PC-9 (cell line): ENCODE measurements around the gene KLHL26. TPM values are rescaled to one million over a fixed set of nuclear protein-coding genes. Genes with fewer than 3 reads are reported as not detected.
"Not testable (repeated sequence)": the region's sequence is repeated elsewhere in the genome, so short reads cannot be mapped to it uniquely, and the experiment has no call there.

Source experiments
- BruUV-seq: library from RNA; stranded (reverse); fragments of 400-500 nt; replicated peaks from 2 replicates; lab custom pipeline; 2021; lab: Mats Ljungman, UMichigan
- CTCF ChIA-PET: fragments of 300-600 bp; sonication (Branson Sonifier 250); formaldehyde crosslinking; loops from one replicate; lab custom pipeline; 2022; ENCODE audit warnings: antibody characterized with exemption; lab: Charles Lee
- POLR2A ChIA-PET: fragments of 300-600 bp; sonication (Branson Sonifier 250); formaldehyde crosslinking; loops from one replicate; lab custom pipeline; 2022; ENCODE audit warnings: antibody characterized with exemption; ENCODE audit not compliant: unreplicated experiment; lab: Charles Lee
- DNase-seq, 2 experiments: peaks; one replicate each; pipeline versions ENCODE4 v3.0.0 to v3.0.0-alpha.2; 2015 to 2022; ENCODE audit warnings: mixed read lengths in 1 of 2
- H2AFZ ChIP-seq: fragments of 200-600 bp; sonication (generic); 2 replicates; pipeline ENCODE4 v1.8.1; 2017; ENCODE audit warnings: antibody characterized with exemption
- H3F3A ChIP-seq: fragments of 200-600 bp; sonication (generic); 2 replicates; pipeline ENCODE4 v1.8.1; 2017; ENCODE audit warnings: antibody characterized with exemption, mild to moderate bottlenecking, low read depth; ENCODE audit not compliant: insufficient read depth
- H3K27ac ChIP-seq: fragments of 200-600 bp; sonication (generic); 2 replicates; pipeline ENCODE4 v1.6.1; 2016; ENCODE audit warnings: mixed run types
- H3K27me3 ChIP-seq: fragments of 200-600 bp; sonication (generic); 2 replicates; pipeline ENCODE4 v1.6.1; 2016; ENCODE audit warnings: low read depth, mixed run types; ENCODE audit not compliant: insufficient read depth
- H3K36me3 ChIP-seq: fragments of 200-600 bp; sonication (generic); 2 replicates; pipeline ENCODE4 v1.6.1; 2016; ENCODE audit warnings: low read depth, mixed run types
- H3K4me1 ChIP-seq: fragments of 200-600 bp; sonication (generic); replicated peaks from 2 replicates; pipeline ENCODE4 v1.6.1; 2016; ENCODE audit warnings: mixed run types; ENCODE audit not compliant: insufficient read depth
- H3K4me2 ChIP-seq: fragments of 200-600 bp; sonication (generic); 2 replicates; pipeline ENCODE4 v1.6.1; 2017; ENCODE audit warnings: mixed run types
- H3K4me3 ChIP-seq: fragments of 200-600 bp; sonication (generic); 2 replicates; pipeline ENCODE4 v1.6.1; 2016; ENCODE audit warnings: mixed run types
- H3K79me2 ChIP-seq: fragments of 200-600 bp; sonication (generic); 2 replicates; pipeline ENCODE4 v1.6.1; 2017; ENCODE audit warnings: low read depth, mixed run types
- H3K9me2 ChIP-seq: fragments of 200-600 bp; sonication (generic); 2 replicates; pipeline ENCODE4 v1.8.1; 2017; ENCODE audit warnings: mild to moderate bottlenecking; ENCODE audit not compliant: insufficient read depth
- H3K9me3 ChIP-seq: fragments of 200-600 bp; sonication (generic); 2 replicates; pipeline ENCODE4 v1.8.1; 2016; ENCODE audit warnings: low read depth; ENCODE audit not compliant: insufficient read depth
- H4K20me1 ChIP-seq: fragments of 200-600 bp; sonication (generic); 2 replicates; pipeline ENCODE4 v1.8.1; 2017; ENCODE audit not compliant: insufficient read depth
- EZH2 ChIP-seq: fragments of 200-600 bp; sonication (generic); IDR thresholded peaks from 2 replicates; pipeline ENCODE4 v1.8.0; 2017; ENCODE audit warnings: antibody characterized with exemption, low read depth
- intact Hi-C: fragments of 100-400 bp; cut with micrococcal nuclease; formaldehyde crosslinking; loops from one replicate; pipeline ENCODE4 v1.10.0; 2022; ENCODE audit not compliant: unreplicated experiment
- total RNA-seq: library from RNA; stranded (reverse); gene quantifications from 2 replicates; pipeline ENCODE4 v1.2.3, GENCODE V29; 2021
- TF ChIP-seq, protein P1 (sequence below): fragments of 200-600 bp; sonication (generic); conservative IDR thresholded peaks from 2 replicates; pipeline ENCODE4 v1.6.1; 2017; ENCODE audit warnings: mixed run types, antibody characterized with exemption, mild to moderate bottlenecking, moderate library complexity

KLHL26 gene
- total RNA-seq, 1 experiment from 2014 or later = 11.8 TPM

- Histone ChIP-seq H3F3A (peaks cover 33% of the 10 kb centered on the region; the same call in 1 of the 2 replicates), H3K4me2 (no peak overlapping the region), H3K27ac (no peak overlapping the region), H3K4me1 (peaks cover 7% of the 10 kb centered on the region; the same call in 1 of the 2 replicates), H3K27me3 (no peaks in the 10 kb centered on the region), H4K20me1 (no peaks in the 10 kb centered on the region), H3K9me3 (no peaks in the 10 kb centered on the region), H3K4me3 (no peak overlapping the region), H3K79me2 (no peaks in the 10 kb centered on the region), H2AFZ (no peak overlapping the region), H3K36me3 (no peaks in the 10 kb centered on the region), H3K9me2 (no peaks in the 10 kb centered on the region)
- no TSS peak for BruUV-seq
- TF ChIP-seq, protein P1, sequence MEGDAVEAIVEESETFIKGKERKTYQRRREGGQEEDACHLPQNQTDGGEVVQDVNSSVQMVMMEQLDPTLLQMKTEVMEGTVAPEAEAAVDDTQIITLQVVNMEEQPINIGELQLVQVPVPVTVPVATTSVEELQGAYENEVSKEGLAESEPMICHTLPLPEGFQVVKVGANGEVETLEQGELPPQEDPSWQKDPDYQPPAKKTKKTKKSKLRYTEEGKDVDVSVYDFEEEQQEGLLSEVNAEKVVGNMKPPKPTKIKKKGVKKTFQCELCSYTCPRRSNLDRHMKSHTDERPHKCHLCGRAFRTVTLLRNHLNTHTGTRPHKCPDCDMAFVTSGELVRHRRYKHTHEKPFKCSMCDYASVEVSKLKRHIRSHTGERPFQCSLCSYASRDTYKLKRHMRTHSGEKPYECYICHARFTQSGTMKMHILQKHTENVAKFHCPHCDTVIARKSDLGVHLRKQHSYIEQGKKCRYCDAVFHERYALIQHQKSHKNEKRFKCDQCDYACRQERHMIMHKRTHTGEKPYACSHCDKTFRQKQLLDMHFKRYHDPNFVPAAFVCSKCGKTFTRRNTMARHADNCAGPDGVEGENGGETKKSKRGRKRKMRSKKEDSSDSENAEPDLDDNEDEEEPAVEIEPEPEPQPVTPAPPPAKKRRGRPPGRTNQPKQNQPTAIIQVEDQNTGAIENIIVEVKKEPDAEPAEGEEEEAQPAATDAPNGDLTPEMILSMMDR = no peak
- no peak for TF ChIP-seq EZH2
- no peak for DNase-seq
- CTCF ChIA-PET = no interaction called here
- POLR2A ChIA-PET = no interaction called here
- intact Hi-C loops = no loop called here
These were observed 38.8 kb upstream of the KLHL26 start for GRCh38 chr19:18597809-18598660.

- no peaks in the 10 kb centered on the region for H4K20me1 ChIP-seq
- intact Hi-C loops = no loop called here
- H3F3A ChIP-seq = peaks cover 36% of the 10 kb centered on the region; the same call in 1 of the 2 replicates
- no peak overlapping the region for H3K27ac ChIP-seq
- no peak overlapping the region for H2AFZ ChIP-seq
- TF ChIP-seq EZH2 = no peak
- TF ChIP-seq, protein P1 = no peak
- H3K4me1 ChIP-seq = peaks cover 4% of the 10 kb centered on the region; the same call in 1 of the 2 replicates
- no peaks in the 10 kb centered on the region for H3K27me3 ChIP-seq
- no peaks in the 10 kb centered on the region for H3K9me2 ChIP-seq
- H3K79me2 ChIP-seq = no peaks in the 10 kb centered on the region
- no peaks in the 10 kb centered on the region for H3K36me3 ChIP-seq
- POLR2A ChIA-PET = no interaction called here
- no peak for DNase-seq
- H3K9me3 ChIP-seq = no peaks in the 10 kb centered on the region
- CTCF ChIA-PET = no interaction called here
- H3K4me2 ChIP-seq = no peak overlapping the region
- no TSS peak for BruUV-seq
- H3K4me3 ChIP-seq = no peak overlapping the region
These were observed 37.3 kb upstream of the KLHL26 start for GRCh38 chr19:18599485-18599884.

- BruUV-seq, CTCF ChIA-PET: not testable (repeated sequence)
- intact Hi-C loops = loop anchor here (10.0 kb wide), 1 partner anchor 164 kb away; no protein-coding TSS in a partner anchor
These were observed 36.0 kb upstream of the KLHL26 start for GRCh38 chr19:18600692-18601397.

More at GRCh38 chr19:18600692-18601397, 36.0 kb upstream of the KLHL26 start:
- POLR2A ChIA-PET, H4K20me1 ChIP-seq, H3K4me1 ChIP-seq, H3K27ac ChIP-seq, H3K9me3 ChIP-seq, H3K4me2 ChIP-seq, H2AFZ ChIP-seq, DNase-seq, H3K79me2 ChIP-seq, H3K4me3 ChIP-seq, H3K9me2 ChIP-seq, H3K36me3 ChIP-seq: not testable (repeated sequence)
- Histone ChIP-seq H3F3A (peaks cover 43% of the 10 kb centered on the region; the same call in 1 of the 2 replicates), H3K27me3 (peaks cover 13% of the 10 kb centered on the region; the same call in 1 of the 2 replicates)
